NT2/D1 (cell line): ENCODE results near the gene TRH.

Experiments
- SUZ12 ChIP-seq: IDR thresholded peaks from 2 replicates; pipeline ENCODE4 v1.6.1; 2011; ENCODE audit not compliant: insufficient read length, insufficient read depth; ENCODE audit errors: extremely low read depth
- ZNF274 ChIP-seq: IDR thresholded peaks from 2 replicates; pipeline ENCODE4 v1.6.1; 2011; ENCODE audit warnings: mild to moderate bottlenecking, low read depth, low read length

GRCh38 chr3:129942296-129942695 is 32.2 kb upstream of the TRH start:
- no peak for TF ChIP-seq ZNF274
- no peak for TF ChIP-seq SUZ12
